ENCODE results near the gene DLGAP4.

- TF ChIP-seq CTCF (IDR thresholded peaks at IDR 0.05) = no peak
- TF ChIP-seq POLR2A (IDR thresholded peaks at IDR 0.05) = no peak
Measured at GRCh38 chr20:36310215-36310981, 4.3 kb downstream of the DLGAP4 start.
